GM21390 (cell line): ENCODE data around the gene LGI1.

Experiments used
- ATAC-seq: cut with Tn5 transposase; IDR thresholded peaks from one replicate; pipeline ENCODE4 v1.9.1; 2021; ENCODE audit not compliant: unreplicated experiment

Gene LGI1

GRCh38 chr10:93757801-93758507 lies at the start of gene LGI1:
TSS of gene LGI1 (plus strand) at chr10:93757936. CDS start at chr10:93758145, 209 bp downstream.
- ATAC-seq: no peak

DNA sequence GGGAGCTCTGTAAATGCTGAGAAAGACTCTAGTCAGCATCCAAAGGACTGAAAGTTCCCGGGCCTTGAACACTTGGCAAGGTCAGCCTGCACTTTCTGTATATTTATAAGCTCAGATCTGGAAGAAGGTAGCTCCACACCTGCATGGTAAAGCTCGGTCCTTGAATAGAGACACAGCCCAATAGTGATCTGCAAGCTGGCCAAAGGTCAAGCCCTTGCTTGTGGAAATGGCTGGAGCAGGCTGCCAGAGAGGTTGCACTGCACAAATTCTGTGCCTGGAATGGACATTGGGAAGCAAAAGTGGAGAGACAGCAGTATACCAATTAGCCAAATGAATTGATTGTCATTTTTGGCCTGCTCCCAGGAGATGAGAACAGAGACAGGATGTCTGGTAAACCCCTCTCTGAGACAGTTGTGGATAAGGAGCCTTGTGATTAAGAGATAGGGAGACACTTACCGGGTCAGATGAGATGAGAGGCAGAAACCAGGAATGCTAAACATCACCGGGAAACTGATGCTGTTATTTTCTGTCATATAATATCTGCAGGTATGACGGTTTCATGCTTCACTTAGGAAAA lies 47.3 kb upstream of the LGI1 start:
- ATAC-seq: no peak

DNA sequence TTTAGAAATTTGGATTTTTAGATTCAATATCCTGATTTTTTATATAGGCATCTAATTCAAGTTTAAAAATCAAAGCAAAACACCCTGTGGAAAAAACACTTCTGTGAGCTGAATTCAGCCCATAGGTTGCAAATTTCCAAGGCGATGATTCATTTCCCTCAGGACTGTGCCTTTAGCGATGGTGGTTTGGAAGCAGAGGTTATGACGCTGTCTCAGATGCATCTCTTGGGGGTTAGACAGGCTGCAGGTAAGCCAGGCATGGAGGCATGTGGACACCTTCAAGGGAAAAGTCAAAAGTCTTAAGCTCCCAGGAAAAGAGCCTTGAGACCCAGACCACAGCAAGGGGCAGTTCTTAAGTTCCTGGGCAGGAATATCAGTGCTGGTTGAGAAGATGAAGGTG lies 45.8 kb upstream of the LGI1 start:
- ATAC-seq: no peak

- ATAC-seq: no peak
These were observed 45.1 kb upstream of the LGI1 start for GRCh38 chr10:93712593-93712992.

DNA sequence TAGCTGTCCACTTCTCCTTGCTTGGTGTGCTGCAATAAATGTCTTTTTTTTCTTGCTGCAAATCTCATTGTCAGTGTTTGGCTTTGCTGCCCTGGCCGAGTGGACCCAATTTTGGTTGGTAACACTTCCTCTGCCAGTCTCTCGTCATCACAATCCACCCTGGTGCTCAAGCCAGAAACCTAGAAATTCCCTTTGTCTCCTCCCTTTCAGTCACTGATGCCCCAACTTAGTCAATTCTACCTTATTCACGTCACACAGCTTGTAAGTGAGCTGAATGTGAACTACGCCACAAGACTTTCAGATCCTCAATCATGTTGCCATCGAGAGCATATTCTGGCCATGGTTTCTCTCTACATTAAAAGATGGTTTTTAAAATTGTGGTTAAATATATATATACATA lies 42.4 kb upstream of the LGI1 start:
- peak; percentile 86 for ATAC-seq

DNA sequence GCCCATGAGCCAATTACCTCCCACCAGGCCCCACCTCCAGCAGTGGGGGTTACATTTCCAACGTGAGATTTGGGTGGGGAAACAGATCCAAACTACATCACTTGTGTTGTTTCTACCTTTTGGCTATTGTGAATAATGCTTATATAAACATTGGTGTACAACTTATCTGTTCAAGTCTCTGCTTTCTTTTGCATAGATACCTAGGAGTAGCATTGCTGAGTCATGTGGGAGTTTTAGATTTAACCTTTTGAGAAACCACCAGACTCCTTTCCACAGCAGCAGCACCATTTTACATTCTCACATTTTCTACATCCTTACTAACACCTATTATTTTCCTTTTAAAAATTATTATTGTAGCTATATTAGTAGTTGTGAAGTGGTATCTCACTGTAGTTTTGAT lies 41.0 kb upstream of the LGI1 start:
- ATAC-seq: no peak

DNA sequence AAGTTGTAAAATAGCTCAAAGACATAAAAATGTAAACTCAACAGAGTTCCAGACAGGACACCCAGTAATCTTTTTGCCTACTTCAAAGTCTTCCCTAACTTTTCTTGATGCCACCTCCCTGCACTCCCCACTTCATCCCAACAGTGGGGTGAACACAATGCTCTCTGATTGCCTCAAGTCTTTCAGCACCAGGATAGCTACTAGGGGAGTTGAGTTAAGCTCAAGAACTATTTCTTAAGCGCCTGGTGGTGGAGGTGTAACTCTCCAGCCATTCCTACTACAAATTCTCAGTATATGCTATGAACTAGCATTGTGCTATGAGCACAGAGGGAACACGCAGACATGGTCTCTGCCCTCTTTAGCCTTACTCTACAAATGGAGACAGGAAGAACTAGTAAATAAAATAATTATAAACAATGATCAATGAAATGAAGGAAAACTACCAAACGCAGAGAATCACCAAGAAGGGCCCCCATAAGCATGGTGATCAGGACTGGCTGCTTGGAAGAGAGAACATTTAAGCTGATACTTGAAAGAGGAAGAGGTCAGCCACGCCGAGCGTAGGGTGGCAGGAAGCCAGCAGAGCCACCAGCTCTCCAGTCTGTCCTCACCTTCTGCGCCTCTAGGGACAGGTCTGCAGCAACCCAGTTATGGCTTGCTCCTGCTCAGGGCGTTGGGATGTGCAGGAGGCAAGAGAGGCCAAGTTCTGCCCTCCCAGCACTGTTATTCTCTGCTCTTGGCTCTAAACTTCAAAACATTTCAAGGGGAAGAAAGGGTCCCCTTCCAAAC lies 38.6 kb upstream of the LGI1 start:
- ATAC-seq: peak; percentile 53

DNA sequence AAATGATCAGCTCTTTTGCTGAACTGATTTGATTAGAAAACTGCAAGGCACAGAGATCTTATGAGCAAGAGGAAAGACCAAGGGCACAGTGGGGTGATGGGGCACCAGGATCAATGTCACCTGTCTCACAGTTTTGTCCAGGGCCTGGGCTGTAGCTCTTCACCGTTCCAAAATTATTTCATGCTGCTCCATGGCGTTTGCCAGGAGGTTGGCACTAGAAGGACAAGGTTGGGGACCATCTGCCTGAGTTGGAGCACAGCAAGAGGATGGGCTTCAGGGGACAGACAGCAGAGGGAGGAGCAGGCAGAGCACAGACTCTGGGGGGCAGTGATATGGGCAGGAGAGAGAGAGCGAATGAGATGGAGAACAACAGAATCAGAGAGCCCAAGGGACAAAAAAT lies 37.8 kb upstream of the LGI1 start:
- no peak for ATAC-seq

GRCh38 chr10:93722550-93722949 lies 35.2 kb upstream of the LGI1 start:
- ATAC-seq: no peak

GRCh38 chr10:93723153-93723552 lies 34.6 kb upstream of the LGI1 start:
- no peak for ATAC-seq

DNA sequence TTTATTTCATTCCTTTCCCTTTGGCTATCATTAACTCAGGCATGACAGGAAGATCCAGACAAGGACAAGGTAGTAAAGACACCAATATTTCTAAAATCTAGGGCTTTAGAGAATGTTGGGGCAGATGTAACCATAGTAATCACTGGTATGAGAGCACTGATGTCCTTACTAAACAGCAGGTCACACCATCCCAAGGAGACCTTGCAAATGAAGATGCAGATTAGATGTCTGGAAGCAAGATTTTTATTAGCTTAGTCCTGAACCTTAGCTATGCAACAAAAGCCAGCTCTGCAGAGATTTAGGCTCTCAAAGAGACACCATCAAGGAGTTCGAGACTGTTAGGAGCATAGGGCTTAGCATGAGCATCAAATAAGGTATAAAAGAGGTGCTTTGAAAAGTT lies 31.7 kb upstream of the LGI1 start:
- no peak for ATAC-seq

DNA sequence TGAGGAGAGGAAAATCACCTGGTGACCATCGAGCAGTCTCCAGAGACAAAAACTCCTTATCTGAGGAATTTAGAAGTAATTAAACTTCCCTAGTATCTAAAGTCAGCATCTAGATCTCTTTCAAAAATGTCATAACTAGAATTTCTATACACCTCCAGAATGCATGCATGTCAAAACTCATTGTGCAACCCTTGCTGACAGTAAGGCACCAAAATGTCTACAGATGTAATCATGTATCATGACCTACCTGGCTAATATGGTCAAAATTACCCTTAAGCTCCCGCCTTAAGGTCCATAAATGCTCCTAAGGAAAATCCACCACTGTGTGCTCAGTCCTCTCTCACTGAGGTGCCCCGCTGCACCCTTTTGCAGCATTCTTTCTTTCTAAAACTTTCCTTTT lies 16.4 kb upstream of the LGI1 start:
- no peak for ATAC-seq

GRCh38 chr10:93742633-93743349 lies 14.9 kb upstream of the LGI1 start:
- ATAC-seq: no peak

DNA sequence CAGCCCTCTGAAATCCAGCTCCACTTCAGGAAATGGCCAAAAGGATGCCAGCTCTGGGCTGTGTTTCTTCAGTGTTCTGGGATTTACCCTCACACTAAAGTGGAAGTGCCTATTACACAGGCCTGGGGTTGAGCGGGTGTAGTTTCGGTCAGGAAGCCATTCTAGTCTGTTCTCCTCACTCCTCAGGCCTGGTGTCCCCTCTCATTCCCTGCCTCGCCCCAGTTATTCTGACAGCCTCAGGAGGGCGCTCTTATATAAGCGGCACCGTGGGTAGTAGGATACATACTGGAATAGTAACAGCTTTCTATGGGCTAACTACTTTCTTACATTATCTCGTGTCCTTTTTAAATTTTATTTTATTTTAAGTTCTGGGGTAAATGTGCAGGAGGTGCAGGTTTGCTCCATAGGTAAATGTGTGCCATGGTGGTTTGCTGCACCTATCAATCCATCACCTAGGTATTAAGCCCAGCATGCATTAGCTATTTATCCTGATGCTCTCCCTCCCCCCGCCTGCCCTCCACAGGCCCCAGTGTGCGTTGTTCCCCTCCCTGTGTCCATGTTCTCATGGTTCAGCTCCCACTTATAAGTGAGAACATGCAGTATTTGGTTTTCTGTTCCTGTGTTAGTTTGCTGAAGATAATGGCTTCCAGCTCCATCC lies 12.2 kb upstream of the LGI1 start:
- no peak for ATAC-seq

DNA sequence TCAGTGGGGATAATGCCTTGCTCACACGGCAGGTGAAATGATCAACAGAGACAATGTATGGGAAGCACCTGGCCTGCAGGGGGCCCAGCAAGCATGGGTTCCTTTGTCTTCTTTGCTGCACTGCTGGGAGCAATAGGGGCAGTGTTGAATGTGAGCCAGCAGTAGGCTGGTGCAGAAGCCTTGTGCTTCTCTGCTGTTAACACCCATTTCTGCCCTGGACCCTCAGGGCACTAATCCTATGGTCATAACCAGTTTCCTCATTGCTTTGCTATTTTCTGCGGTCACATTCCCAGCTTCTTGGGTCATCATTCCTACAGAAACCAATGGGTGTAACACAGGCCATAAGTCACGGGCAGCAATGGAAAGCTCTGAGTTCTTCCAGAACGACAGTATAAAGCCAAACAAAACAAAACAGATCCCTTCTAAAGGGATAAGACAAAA lies 10.9 kb upstream of the LGI1 start:
- ATAC-seq: no peak

DNA sequence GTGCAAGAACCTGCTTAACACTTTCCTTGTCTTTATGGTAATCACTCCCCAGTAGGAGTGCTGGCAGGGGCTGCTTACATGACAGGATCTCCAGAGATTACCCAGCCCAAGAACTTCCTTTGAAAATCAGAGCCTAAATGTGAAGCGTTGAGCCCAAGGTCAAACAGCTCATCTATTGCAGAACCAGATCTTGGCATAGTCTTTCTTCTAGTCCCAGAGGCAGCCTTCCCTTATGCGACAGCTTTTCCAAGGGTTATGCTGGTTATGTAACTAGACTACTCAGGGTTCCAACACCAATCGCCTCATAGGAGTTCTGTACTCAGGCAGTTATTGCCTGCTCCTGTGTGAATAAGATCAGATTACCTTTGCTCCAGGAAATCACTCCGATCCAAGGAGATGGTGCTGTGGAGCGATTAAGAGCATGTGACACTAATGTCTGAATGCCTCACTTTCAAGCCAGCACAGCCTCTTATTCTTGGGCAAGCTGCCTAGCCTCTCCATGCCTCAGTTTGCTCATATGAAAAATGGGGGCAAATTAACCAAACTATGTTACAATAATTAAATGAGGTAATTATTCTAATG lies 8.4 kb upstream of the LGI1 start:
- ATAC-seq: no peak

DNA sequence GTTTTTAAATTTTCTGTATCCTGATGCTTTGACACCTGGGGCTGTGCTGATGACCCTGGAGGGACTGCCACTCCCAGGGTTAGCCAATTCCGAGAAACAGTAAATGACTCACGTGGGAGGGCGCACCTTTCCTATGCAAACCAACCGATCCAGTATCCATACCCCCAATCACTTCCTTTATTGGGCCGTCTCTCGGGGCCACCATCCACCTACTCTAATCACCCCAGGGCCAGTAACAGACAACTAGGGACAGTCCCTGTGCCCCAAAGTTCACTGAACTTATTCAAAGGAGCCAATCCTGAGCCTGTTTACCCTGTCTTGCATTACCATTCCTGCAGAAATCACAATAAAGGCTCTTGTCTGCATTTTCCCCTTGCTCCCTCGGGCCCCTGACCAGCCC lies 6.6 kb upstream of the LGI1 start:
- no peak for ATAC-seq

DNA sequence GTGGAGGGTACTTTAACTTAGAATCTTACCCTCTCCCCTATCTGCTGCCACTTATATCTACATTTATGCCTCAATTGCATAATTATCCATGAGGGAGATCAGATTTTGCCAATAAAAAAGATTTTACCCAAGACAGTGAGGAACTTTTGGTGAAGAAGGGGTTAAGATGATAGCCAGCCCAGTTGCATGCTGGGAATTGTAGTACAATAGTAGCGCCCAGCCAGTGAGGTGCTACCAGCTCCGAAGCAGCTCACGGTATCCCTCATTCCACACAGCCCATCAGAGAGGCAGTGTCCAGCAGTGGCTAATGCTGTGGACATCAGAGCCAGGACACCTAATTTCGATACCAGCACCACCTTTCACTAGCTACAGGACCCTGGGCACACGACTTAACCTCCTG lies 5.9 kb upstream of the LGI1 start:
- no peak for ATAC-seq

DNA sequence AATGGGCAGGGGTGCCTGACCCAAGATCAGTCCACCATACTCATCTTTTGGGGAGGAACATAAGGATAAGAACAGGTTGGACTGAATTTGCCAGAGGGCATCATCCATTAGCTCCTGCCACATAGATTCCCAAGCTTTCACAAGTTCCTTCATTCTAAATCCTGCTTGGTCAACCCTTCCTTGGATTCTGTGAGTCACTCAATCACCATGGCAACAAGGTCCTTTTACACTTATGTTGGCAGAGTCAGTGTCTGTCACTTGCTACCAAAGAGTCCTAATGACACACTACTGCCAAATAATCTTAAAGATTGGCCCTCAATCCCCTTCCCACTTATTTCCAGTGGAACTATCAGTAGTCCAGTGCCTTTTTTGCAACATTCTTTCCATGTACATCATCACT lies 5.0 kb upstream of the LGI1 start:
- no peak for ATAC-seq

- ATAC-seq: no peak
These were observed 4.0 kb upstream of the LGI1 start for GRCh38 chr10:93753621-93754250.
